OCI-LY7 (cell line): ENCODE results near the gene ARL16. TPM values are rescaled to one million over a fixed set of nuclear protein-coding genes. Genes with fewer than 3 reads are reported as not detected.

Experiments
- BruUV-seq: library from RNA; stranded (reverse); fragments of 400-500 nt; replicated peaks from 2 replicates; lab custom pipeline; 2021; lab: Mats Ljungman, UMichigan
- CTCF ChIA-PET: fragments of 300-600 bp; sonication (Branson Sonifier 250); formaldehyde crosslinking; loops from one replicate; lab custom pipeline; 2022; ENCODE audit warnings: antibody characterized with exemption; ENCODE audit not compliant: unreplicated experiment; lab: Charles Lee
- POLR2A ChIA-PET: fragments of 300-600 bp; sonication (Branson Sonifier 250); formaldehyde crosslinking; loops from one replicate; lab custom pipeline; 2022; ENCODE audit warnings: antibody characterized with exemption; lab: Charles Lee
- DNase-seq: peaks from one replicate; pipeline ENCODE4 v3.0.0-alpha.2; 2015; ENCODE audit warnings: low spot score
- H2AFZ ChIP-seq: fragments of 200-600 bp; sonication (generic), shearing (Covaris generic); 2 replicates; pipeline ENCODE4 v1.6.1; 2014; ENCODE audit warnings: mild to moderate bottlenecking, antibody characterized with exemption, low read length, moderate library complexity
- H3K27ac ChIP-seq: fragments of 200-600 bp; sonication (generic); 2 replicates; pipeline ENCODE4 v1.5.1; 2014; ENCODE audit warnings: mixed run types, low read depth, mild to moderate bottlenecking, moderate library complexity, low read length, inconsistent platforms; ENCODE audit not compliant: poor library complexity, severe bottlenecking
- H3K36me3 ChIP-seq: fragments of 200-600 bp; sonication (generic); 2 replicates; pipeline ENCODE4 v1.6.1; 2014; ENCODE audit warnings: mild to moderate bottlenecking, antibody characterized with exemption, low read length, moderate library complexity, mixed read lengths; ENCODE audit not compliant: insufficient read depth
- H3K4me1 ChIP-seq: fragments of 200-600 bp; sonication (generic); 2 replicates; pipeline ENCODE4 v1.5.1; 2014; ENCODE audit warnings: mild to moderate bottlenecking, low read length; ENCODE audit not compliant: insufficient read depth, poor library complexity, severe bottlenecking
- H3K4me2 ChIP-seq: fragments of 200-600 bp; sonication (generic); 2 replicates; pipeline ENCODE4 v1.6.1; 2014; ENCODE audit warnings: mild to moderate bottlenecking, low read length
- H3K4me3 ChIP-seq: fragments of 200-600 bp; sonication (generic); 2 replicates; pipeline ENCODE4 v1.5.1; 2014; ENCODE audit warnings: mild to moderate bottlenecking, low read depth, low read length; ENCODE audit not compliant: poor library complexity, severe bottlenecking
- H3K79me2 ChIP-seq: fragments of 200-600 bp; sonication (generic); 2 replicates; pipeline ENCODE4 v1.6.1; 2016; ENCODE audit warnings: low read depth, mild to moderate bottlenecking, low read length, moderate library complexity, mixed read lengths; ENCODE audit not compliant: insufficient read depth
- H3K9me2 ChIP-seq: fragments of 200-600 bp; sonication (generic); 2 replicates; pipeline ENCODE4 v1.6.1; 2016; ENCODE audit warnings: mild to moderate bottlenecking, low read length, mixed read lengths; ENCODE audit not compliant: insufficient read depth
- H3K9me3 ChIP-seq: fragments of 200-600 bp; sonication (generic); 2 replicates; pipeline ENCODE4 v1.6.1; 2014; ENCODE audit warnings: mild to moderate bottlenecking, mixed run types, low read length, mixed read lengths
- H4K20me1 ChIP-seq: fragments of 200-600 bp; sonication (generic); 2 replicates; pipeline ENCODE4 v1.6.1; 2014; ENCODE audit warnings: mild to moderate bottlenecking, antibody characterized with exemption, low read length, moderate library complexity, mixed read lengths; ENCODE audit not compliant: insufficient read depth
- EZH2phosphoT487 ChIP-seq: fragments of 200-600 bp; sonication (generic); IDR thresholded peaks from 2 replicates; pipeline ENCODE4 v1.6.1; 2018; ENCODE audit warnings: low read depth, borderline replicate concordance, mild to moderate bottlenecking, mixed run types, antibody characterized with exemption, low read length, moderate library complexity, mixed read lengths
- intact Hi-C: fragments of 100-400 bp; cut with micrococcal nuclease; formaldehyde crosslinking; loops from one replicate; pipeline ENCODE4 v1.10.0; 2022; ENCODE audit not compliant: unreplicated experiment
- total RNA-seq, 2 experiments: library from RNA; depleted of rRNA in 1 of 2; stranded (reverse); fragments of >200 nt in 1 of 2; shearing (Covaris generic) in 1 of 2; gene quantifications; 2 replicates each; pipeline ENCODE4 v1.2.3, GENCODE V29; 2014 to 2022
- TF ChIP-seq, protein P1 (sequence below): fragments of 200-600 bp; sonication (generic); conservative IDR thresholded peaks from 2 replicates; pipeline ENCODE4 v1.5.1; 2014; ENCODE audit warnings: mild to moderate bottlenecking, antibody characterized with exemption, low read length, moderate library complexity, mixed read lengths

ARL16 gene
- total RNA-seq, 2 experiments from 2014 or later = 49.8 to 86.1 TPM

GRCh38 chr17:81655378-81656117 lies 28.0 kb downstream of the ARL16 start:
- DNase-seq = no peak
- H3K36me3 ChIP-seq = no peaks in the 10 kb centered on the region; the same call in 1 of the 2 replicates
- ChIA-PET CTCF (no interaction called here), POLR2A (interaction anchor here (0.5 to 1.6 kb wide), 2 partner anchors 10 to 56 kb away, joined by 3 to 4 read pairs; no protein-coding TSS in a partner anchor)
- intact Hi-C loops = no loop called here
- H2AFZ ChIP-seq = no peak overlapping the region
- H3K9me3 ChIP-seq = no peaks in the 10 kb centered on the region
- H3K9me2 ChIP-seq = no peaks in the 10 kb centered on the region
- H4K20me1 ChIP-seq = no peaks in the 10 kb centered on the region
- H3K4me3 ChIP-seq = no peak overlapping the region
- no peak overlapping the region for H3K4me2 ChIP-seq
- TF ChIP-seq, protein P1, sequence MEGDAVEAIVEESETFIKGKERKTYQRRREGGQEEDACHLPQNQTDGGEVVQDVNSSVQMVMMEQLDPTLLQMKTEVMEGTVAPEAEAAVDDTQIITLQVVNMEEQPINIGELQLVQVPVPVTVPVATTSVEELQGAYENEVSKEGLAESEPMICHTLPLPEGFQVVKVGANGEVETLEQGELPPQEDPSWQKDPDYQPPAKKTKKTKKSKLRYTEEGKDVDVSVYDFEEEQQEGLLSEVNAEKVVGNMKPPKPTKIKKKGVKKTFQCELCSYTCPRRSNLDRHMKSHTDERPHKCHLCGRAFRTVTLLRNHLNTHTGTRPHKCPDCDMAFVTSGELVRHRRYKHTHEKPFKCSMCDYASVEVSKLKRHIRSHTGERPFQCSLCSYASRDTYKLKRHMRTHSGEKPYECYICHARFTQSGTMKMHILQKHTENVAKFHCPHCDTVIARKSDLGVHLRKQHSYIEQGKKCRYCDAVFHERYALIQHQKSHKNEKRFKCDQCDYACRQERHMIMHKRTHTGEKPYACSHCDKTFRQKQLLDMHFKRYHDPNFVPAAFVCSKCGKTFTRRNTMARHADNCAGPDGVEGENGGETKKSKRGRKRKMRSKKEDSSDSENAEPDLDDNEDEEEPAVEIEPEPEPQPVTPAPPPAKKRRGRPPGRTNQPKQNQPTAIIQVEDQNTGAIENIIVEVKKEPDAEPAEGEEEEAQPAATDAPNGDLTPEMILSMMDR = no peak
- TF ChIP-seq EZH2phosphoT487 = no peak
- H3K79me2 ChIP-seq = no peaks in the 10 kb centered on the region
- H3K27ac ChIP-seq = no peak overlapping the region
- BruUV-seq = no TSS peak
- H3K4me1 ChIP-seq = peaks cover 30% of the 10 kb centered on the region

- no TSS peak for BruUV-seq
- Histone ChIP-seq H3K27ac (no peak overlapping the region), H3K36me3 (no peaks in the 10 kb centered on the region), H3K9me2 (no peaks in the 10 kb centered on the region), H4K20me1 (no peaks in the 10 kb centered on the region), H3K9me3 (no peaks in the 10 kb centered on the region), H3K4me2 (peak overlapping the region; percentile 56), H3K4me1 (peaks cover 16% of the 10 kb centered on the region), H2AFZ (peak overlapping the region; percentile 65), H3K4me3 (no peak overlapping the region), H3K79me2 (no peaks in the 10 kb centered on the region)
- CTCF ChIA-PET = interaction anchor here (0.6 kb wide), 1 partner anchor 22 kb away, joined by 3 read pairs; no protein-coding TSS in a partner anchor
- peak; percentile 52 for DNase-seq
- no peak for TF ChIP-seq EZH2phosphoT487
- TF ChIP-seq, protein P1 = no peak
- POLR2A ChIA-PET = interaction anchor here (0.6 to 0.7 kb wide), 2 partner anchors 30 to 416 kb away, joined by 4 to 5 read pairs; no protein-coding TSS in a partner anchor
- intact Hi-C loops = no loop called here
These were observed 30.5 kb downstream of the ARL16 start for GRCh38 chr17:81652906-81653771.
